B cell (primary cell): ENCODE results near the gene CTLA4. TPM values are rescaled to one million over a fixed set of nuclear protein-coding genes. Genes with fewer than 3 reads are reported as not detected.

Source experiments
- ATAC-seq: fragments of 200-7000 bp; cut with Tn5 transposase; one replicate; pipeline ENCODE4 v1.10.0; 2021; ENCODE audit warnings: low read depth, mild to moderate bottlenecking, moderate number of reproducible peaks, moderate library complexity
- CTCF ChIA-PET: fragments of 350-600 bp; sonication (Branson Sonifier 250); formaldehyde crosslinking; loops from one replicate; lab custom pipeline; 2021; ENCODE audit warnings: antibody characterized with exemption, inconsistent platforms; lab: Charles Lee
- POLR2A ChIA-PET: fragments of 350-600 bp; sonication (Branson Sonifier 250); formaldehyde crosslinking; loops from one replicate; lab custom pipeline; 2021; ENCODE audit warnings: antibody characterized with exemption; lab: Charles Lee
- DNase-seq: peaks from one replicate; pipeline ENCODE4 v3.0.0; 2013
- H2AFZ ChIP-seq: 2 replicates; pipeline ENCODE4 v1.6.1; 2012; ENCODE audit warnings: mild to moderate bottlenecking, low read depth, low read length; ENCODE audit not compliant: insufficient read depth, poor library complexity, severe bottlenecking
- H3K27ac ChIP-seq, 2 donors: 1 replicate in 1 of 2; 2 replicates in 1 of 2; pipeline ENCODE4 v1.5.1; 2012 to 2013; ENCODE audit warnings: low read length in 2 of 2, mild to moderate bottlenecking in 2 of 2, moderate library complexity in 1 of 2
- H3K27me3 ChIP-seq, 4 experiments: fragments of 200-600 bp in 1 of 4; sonication (generic) in 1 of 4; replicated peaks in 1 of 4; 1 replicate in 2 of 4; 2 replicates in 2 of 4; pipeline versions ENCODE4 v1.6.1 to v1.7.0; 2013 to 2016; ENCODE audit warnings: low read length in 3 of 4, mild to moderate bottlenecking in 2 of 4, mixed read lengths in 1 of 4, moderate library complexity in 1 of 4; ENCODE audit not compliant: insufficient read depth in 4 of 4, control insufficient read depth in 3 of 4; ENCODE audit errors: control extremely low read depth in 1 of 4
- H3K36me3 ChIP-seq, 2 experiments: replicated peaks in 1 of 2; 1 replicate in 1 of 2; 2 replicates in 1 of 2; pipeline versions ENCODE4 v1.6.1 to v1.7.1; 2013; ENCODE audit warnings: low read length in 1 of 2; ENCODE audit not compliant: insufficient read depth in 2 of 2, control insufficient read depth in 1 of 2; ENCODE audit errors: control extremely low read depth in 1 of 2, extremely low read depth in 1 of 2
- H3K4me1 ChIP-seq, 2 donors: fragments of 200-600 bp in 1 of 2; sonication (generic) in 1 of 2; 1 replicate in 1 of 2; 2 replicates in 1 of 2; pipeline versions ENCODE4 v1.5.1 to v1.6.1; 2013 to 2017; ENCODE audit warnings: low read length in 2 of 2; ENCODE audit not compliant: control insufficient read depth in 2 of 2, insufficient read depth in 2 of 2
- H3K4me2 ChIP-seq: replicated peaks from 2 replicates; pipeline ENCODE3; 2012; ENCODE audit warnings: mild to moderate bottlenecking, low read depth, low read length; ENCODE audit not compliant: poor library complexity, severe bottlenecking
- H3K4me3 ChIP-seq, 5 experiments: fragments of 200-600 bp in 1 of 5; sonication (generic) in 1 of 5; 1 replicate in 3 of 5; 2 replicates in 2 of 5; pipeline versions ENCODE4 v1.5.1 to v1.7.0; 2011 to 2016; ENCODE audit warnings: low read length in 4 of 5, mild to moderate bottlenecking in 4 of 5, low read depth in 2 of 5, control low read depth in 1 of 5, moderate library complexity in 1 of 5; ENCODE audit not compliant: insufficient read depth in 1 of 5; ENCODE audit errors: control extremely low read depth in 1 of 5, extremely low read depth in 1 of 5
- H3K79me2 ChIP-seq: fragments of 200-600 bp; sonication (generic); one replicate; pipeline ENCODE4 v1.6.0; 2016; ENCODE audit warnings: low read length; ENCODE audit not compliant: control insufficient read depth, insufficient read depth
- H3K9ac ChIP-seq: fragments of 200-600 bp; sonication (generic); 2 replicates; pipeline ENCODE4 v1.6.1; 2017; ENCODE audit warnings: mild to moderate bottlenecking, low read length, moderate library complexity
- H3K9me3 ChIP-seq, 3 donors: one replicate each; pipeline versions ENCODE4 v1.6.1 to v1.7.1; 2013; ENCODE audit warnings: low read length in 2 of 3; ENCODE audit not compliant: control insufficient read depth in 2 of 3, insufficient read depth in 1 of 3; ENCODE audit errors: control extremely low read depth in 1 of 3
- H4K20me1 ChIP-seq: 2 replicates; pipeline ENCODE4 v1.6.0; 2012; ENCODE audit warnings: mild to moderate bottlenecking, low read length; ENCODE audit not compliant: insufficient read depth, control insufficient read depth, poor library complexity, severe bottlenecking
- H3K27ac Mint-ChIP-seq: one replicate; pipeline ENCODE4 v1.8.0; 2021; ENCODE audit warnings: mixed read lengths
- H3K27me3 Mint-ChIP-seq: one replicate; pipeline ENCODE4 v1.8.0; 2021; ENCODE audit warnings: mixed read lengths
- H3K4me1 Mint-ChIP-seq: one replicate; pipeline ENCODE4 v1.8.0; 2021; ENCODE audit warnings: mixed read lengths
- H3K4me3 Mint-ChIP-seq: one replicate; pipeline ENCODE4 v1.8.0; 2021; ENCODE audit warnings: mixed read lengths
- H3K9me3 Mint-ChIP-seq: one replicate; pipeline ENCODE4 v1.8.0; 2022; ENCODE audit warnings: mixed read lengths; ENCODE audit not compliant: insufficient read depth
- EZH2 ChIP-seq: IDR thresholded peaks from 2 replicates; pipeline ENCODE4 v1.6.1; 2012; ENCODE audit warnings: borderline replicate concordance, low read depth, mild to moderate bottlenecking, moderate library complexity, low read length; ENCODE audit not compliant: insufficient read depth, poor library complexity, severe bottlenecking
- WGBS: methylation state at CpG from one replicate; pipeline ENCODE4 v1.1.5; 2013; ENCODE audit warnings: missing lambda C conversion rate; ENCODE audit not compliant: insufficient coverage; 5-methylcytosine and 5-hydroxymethylcytosine counted together
- intact Hi-C: fragments of 100-400 bp; cut with micrococcal nuclease; formaldehyde crosslinking; loops from one replicate; pipeline ENCODE4 v1.10.0; 2022
- polyA plus RNA-seq: library from polyadenylated mRNA; depleted of rRNA; stranded (reverse); fragments of >200 nt; gene quantifications from 2 replicates; pipeline ENCODE4 v1.2.3, GENCODE V29; 2012
- total RNA-seq, 2 donors: library from RNA; stranded (reverse); fragments of 120-200 nt in 1 of 2; gene quantifications; 1 replicate in 1 of 2; 2 replicates in 1 of 2; pipeline versions ENCODE4 v1.2.3 to v1.2.4, GENCODE V29; 2013 to 2022
- TF ChIP-seq, protein P1 (sequence below): fragments of 200-600 bp; IDR thresholded peaks from one replicate; pipeline ENCODE4 v1.8.0; 2022; ENCODE audit warnings: antibody characterized with exemption, mild to moderate bottlenecking

CTLA4 gene
- total and polyA plus RNA-seq, 2 donors (not counting 1 experiment from before 2014, with no cell fraction given), result 0.30 TPM; not detected in 1

DNA sequence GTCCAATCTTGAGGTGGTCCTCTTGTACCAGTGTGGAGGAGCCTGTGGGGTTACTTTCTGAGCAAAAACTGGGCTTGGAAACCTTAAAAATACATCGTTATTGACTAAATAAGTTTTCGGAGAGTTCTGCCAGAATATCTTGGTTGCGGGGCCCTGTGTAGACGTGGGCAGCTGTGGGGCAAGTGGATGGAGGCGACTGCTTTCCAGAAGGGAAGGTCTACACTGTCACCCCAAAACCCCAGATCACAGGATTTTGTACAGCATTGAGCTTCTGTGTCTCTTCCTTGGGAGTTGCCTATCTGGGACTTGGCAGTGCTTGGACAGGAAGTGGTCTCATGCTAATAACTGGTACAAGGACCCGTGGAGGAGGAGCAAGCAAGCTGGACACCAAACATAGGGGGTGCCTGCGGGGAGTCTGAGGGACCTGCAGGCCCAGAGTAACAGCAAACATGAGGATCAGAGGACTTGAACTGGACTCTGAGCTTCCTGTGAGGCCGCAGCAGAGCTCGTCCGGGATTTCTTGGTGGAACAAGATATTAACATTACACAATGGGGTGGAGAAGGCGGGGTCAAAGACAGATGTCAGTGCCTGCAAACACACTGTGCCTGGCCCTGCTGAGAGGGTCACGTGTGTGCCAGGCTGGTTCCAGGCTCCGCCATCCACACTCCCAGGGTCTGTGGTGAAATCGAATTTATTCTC is 48.0 kb upstream of the CTLA4 start:
- Histone ChIP-seq H3K9ac (no peak overlapping the region), H3K36me3 (no peaks in the 10 kb centered on the region), H4K20me1 (no peaks in the 10 kb centered on the region), H3K9me3 (peaks cover 0 to 21% (median 0%) of the 10 kb centered on the region in 3 donors), H3K79me2 (no peaks in the 10 kb centered on the region), H3K27me3 (peaks cover 0 to 75% (median 56%) of the 10 kb centered on the region in 4 experiments), H3K4me2 (no peak overlapping the region), H3K4me3 (no peak overlapping the region), H2AFZ (no peak overlapping the region), H3K27ac (no peak overlapping the region), H3K4me1 (peaks cover 6 to 9% of the 10 kb centered on the region in 2 donors)
- ChIA-PET POLR2A (no interaction called here), CTCF (no interaction called here)
- intact Hi-C loops, result loop anchor here (10.0 kb wide), 1 partner anchor 1245 kb away; no protein-coding TSS in a partner anchor
- peaks cover 81% of the 10 kb centered on the region for H3K27me3 Mint-ChIP-seq
- TF ChIP-seq, protein P1, sequence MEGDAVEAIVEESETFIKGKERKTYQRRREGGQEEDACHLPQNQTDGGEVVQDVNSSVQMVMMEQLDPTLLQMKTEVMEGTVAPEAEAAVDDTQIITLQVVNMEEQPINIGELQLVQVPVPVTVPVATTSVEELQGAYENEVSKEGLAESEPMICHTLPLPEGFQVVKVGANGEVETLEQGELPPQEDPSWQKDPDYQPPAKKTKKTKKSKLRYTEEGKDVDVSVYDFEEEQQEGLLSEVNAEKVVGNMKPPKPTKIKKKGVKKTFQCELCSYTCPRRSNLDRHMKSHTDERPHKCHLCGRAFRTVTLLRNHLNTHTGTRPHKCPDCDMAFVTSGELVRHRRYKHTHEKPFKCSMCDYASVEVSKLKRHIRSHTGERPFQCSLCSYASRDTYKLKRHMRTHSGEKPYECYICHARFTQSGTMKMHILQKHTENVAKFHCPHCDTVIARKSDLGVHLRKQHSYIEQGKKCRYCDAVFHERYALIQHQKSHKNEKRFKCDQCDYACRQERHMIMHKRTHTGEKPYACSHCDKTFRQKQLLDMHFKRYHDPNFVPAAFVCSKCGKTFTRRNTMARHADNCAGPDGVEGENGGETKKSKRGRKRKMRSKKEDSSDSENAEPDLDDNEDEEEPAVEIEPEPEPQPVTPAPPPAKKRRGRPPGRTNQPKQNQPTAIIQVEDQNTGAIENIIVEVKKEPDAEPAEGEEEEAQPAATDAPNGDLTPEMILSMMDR, result no peak
- TF ChIP-seq EZH2, result no peak
- ATAC-seq (no peak), DNase-seq (no peak)
- no peak overlapping the region for H3K27ac Mint-ChIP-seq
- H3K4me3 Mint-ChIP-seq, result no peak overlapping the region
- 90% methylated on average over 9 of the region's 14 CpGs for WGBS
- H3K9me3 Mint-ChIP-seq, result no peaks in the 10 kb centered on the region
- peaks cover 7% of the 10 kb centered on the region for H3K4me1 Mint-ChIP-seq

DNA sequence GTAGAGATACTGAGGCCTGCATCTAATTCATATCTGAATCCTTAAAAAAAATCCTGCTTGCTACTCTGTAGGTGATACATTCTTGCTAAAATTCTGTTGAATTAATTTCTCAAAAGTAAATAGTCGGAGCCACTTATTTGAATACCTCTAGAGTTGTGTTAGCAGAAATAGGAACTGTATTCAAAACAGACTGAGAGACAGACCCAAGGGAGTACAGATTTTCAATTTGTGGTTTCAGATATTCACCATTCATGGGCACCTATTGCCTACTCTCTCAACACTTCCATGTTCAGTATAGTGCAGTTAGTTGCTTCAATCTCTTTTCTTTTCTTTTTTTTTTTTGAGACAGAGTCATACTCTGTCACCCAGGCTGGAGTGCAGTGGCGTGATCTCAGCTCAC is 46.6 kb upstream of the CTLA4 start:
- H3K27ac Mint-ChIP-seq, result no peak overlapping the region
- no peaks in the 10 kb centered on the region for H3K79me2 ChIP-seq
- CTCF ChIA-PET, result no interaction called here

More for the DNA sequence above, 46.6 kb upstream of the CTLA4 start:
- DNase-seq, result peak; percentile 40
- Histone ChIP-seq H2AFZ (no peak overlapping the region), H3K36me3 (no peaks in the 10 kb centered on the region), H3K9me3 (peaks cover 0 to 21% (median under 1%) of the 10 kb centered on the region in 3 donors), H3K4me3 (no peak overlapping the region), H3K4me1 (peaks cover 6 to 9% of the 10 kb centered on the region in 2 donors), H3K27me3 (peaks cover 0 to 74% (median 57%) of the 10 kb centered on the region in 4 experiments), H3K9ac (no peak overlapping the region), H3K4me2 (no peak overlapping the region), H4K20me1 (no peaks in the 10 kb centered on the region), H3K27ac (no peak overlapping the region)
- no CpG with 5 or more reads among the region's 2 CpGs for WGBS
- POLR2A ChIA-PET, result no interaction called here
- Mint-ChIP-seq H3K27me3 (peaks cover 76% of the 10 kb centered on the region), H3K9me3 (no peaks in the 10 kb centered on the region), H3K4me1 (peaks cover 7% of the 10 kb centered on the region), H3K4me3 (no peak overlapping the region)
- peak; percentile 47 for ATAC-seq
- intact Hi-C loops, result no loop called here
- no peak for TF ChIP-seq EZH2
- TF ChIP-seq, protein P1, result no peak
